ENCODE results near the gene CCDC127. TPM values are rescaled to one million over a fixed set of nuclear protein-coding genes. Genes with fewer than 3 reads are reported as not detected.

CCDC127 gene
- total RNA-seq, 2 donors from 2014 or later, result 2.7 to 7.8 TPM

DNA sequence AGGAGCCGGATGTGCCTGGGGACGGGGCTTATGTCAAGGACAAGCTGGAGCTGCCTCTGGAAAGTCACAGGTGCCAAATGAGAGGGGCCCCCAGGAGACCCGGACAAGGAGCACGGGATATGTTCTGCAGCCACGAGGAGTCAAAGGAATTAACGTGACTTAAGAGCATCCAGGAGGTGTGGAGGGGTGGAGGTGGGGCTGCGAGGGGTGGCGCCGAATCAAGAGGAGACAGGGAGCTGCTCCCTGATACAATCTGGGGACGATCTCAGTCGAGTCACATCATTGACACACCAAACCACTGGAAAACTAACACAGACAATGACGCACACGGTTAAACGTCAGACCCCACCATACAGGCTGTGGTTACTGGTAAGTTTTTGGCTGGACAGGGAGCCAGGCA lies 10.4 kb downstream of the CCDC127 start:
- no peak overlapping the region for H3K4me3 ChIP-seq
- TF ChIP-seq, protein P1, sequence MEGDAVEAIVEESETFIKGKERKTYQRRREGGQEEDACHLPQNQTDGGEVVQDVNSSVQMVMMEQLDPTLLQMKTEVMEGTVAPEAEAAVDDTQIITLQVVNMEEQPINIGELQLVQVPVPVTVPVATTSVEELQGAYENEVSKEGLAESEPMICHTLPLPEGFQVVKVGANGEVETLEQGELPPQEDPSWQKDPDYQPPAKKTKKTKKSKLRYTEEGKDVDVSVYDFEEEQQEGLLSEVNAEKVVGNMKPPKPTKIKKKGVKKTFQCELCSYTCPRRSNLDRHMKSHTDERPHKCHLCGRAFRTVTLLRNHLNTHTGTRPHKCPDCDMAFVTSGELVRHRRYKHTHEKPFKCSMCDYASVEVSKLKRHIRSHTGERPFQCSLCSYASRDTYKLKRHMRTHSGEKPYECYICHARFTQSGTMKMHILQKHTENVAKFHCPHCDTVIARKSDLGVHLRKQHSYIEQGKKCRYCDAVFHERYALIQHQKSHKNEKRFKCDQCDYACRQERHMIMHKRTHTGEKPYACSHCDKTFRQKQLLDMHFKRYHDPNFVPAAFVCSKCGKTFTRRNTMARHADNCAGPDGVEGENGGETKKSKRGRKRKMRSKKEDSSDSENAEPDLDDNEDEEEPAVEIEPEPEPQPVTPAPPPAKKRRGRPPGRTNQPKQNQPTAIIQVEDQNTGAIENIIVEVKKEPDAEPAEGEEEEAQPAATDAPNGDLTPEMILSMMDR (IDR thresholded peaks at IDR 0.05), result no peak
- peaks cover 16% of the 10 kb centered on the region for H3K36me3 ChIP-seq
- no peaks in the 10 kb centered on the region for H3K9me3 ChIP-seq
- H3K4me1 ChIP-seq (ENCODE audit: control insufficient read depth in 1 of 2, low read depth in 2 of 2), result no peaks in the 10 kb centered on the region
- H3K27me3 ChIP-seq (replicated peaks; ENCODE audit: insufficient read depth), result no peaks in the 10 kb centered on the region
- H3K27ac ChIP-seq, result no peak overlapping the region
- DNase-seq (ENCODE audit: low spot score) (no peak), ATAC-seq (ENCODE audit: insufficient number of reproducible peaks, low FRiP score, low read depth) (no peak)

DNA sequence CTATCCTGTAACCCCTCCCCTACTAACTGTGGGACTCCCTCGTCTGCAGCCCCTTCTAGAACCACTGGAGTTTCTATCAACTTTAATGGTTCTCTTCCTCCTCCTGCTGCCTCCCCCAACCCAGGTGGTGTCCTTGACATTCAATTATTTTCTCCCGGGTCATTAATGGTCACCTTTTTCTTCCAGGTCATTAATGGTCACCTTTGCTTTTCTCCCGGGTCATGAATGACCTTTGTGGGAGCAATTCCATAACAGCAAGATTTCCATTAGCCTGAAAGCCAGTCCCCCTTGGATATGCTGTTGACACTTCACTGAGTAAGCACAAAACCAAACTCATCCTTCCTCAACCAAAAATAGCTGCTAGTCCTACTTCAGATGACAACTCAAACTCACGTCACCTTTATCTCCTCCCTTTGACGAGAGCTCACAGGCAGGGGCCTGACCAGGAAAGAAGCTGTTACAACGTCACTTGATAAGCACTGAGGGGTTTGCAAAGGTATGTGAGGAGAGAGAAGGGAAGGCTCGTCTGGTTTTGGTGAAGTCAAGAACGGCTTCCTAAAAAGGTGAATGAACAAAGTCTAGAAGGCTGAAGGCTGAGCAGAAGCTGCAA lies 10.9 kb downstream of the CCDC127 start:
- Histone ChIP-seq H3K9me3 (no peaks in the 10 kb centered on the region), H3K4me3 (no peak overlapping the region), H3K36me3 (peaks cover 16% of the 10 kb centered on the region), H3K27me3 (replicated peaks; ENCODE audit: insufficient read depth) (no peaks in the 10 kb centered on the region), H3K4me1 (ENCODE audit: control insufficient read depth in 1 of 2, low read depth in 2 of 2) (no peaks in the 10 kb centered on the region), H3K27ac (no peak overlapping the region)
- no peak for DNase-seq (ENCODE audit: low spot score)
- TF ChIP-seq, protein P1 (IDR thresholded peaks at IDR 0.05), result no peak
- no peak for ATAC-seq (ENCODE audit: insufficient number of reproducible peaks, low FRiP score, low read depth)

DNA sequence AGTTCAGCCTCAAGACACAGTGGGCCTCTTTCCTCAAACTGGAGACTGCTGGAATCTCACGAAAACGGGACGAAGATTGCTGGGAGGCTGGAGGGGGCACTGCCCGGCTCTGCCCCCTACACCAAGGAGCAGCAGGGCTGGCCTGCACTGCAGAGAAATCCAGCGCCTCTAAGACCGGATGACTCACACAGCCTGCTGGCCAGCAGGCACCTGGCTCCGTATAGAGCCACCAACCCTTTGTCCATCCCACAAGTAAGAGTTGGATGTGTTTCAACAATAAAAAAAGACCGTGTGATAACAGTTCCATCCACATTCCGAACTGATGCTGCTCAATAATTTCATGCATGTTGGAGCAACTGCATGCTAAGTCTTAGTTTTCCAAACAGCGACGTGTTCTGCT lies 11.5 kb downstream of the CCDC127 start:
- Histone ChIP-seq H3K27me3 (replicated peaks; ENCODE audit: insufficient read depth) (no peaks in the 10 kb centered on the region), H3K27ac (no peak overlapping the region), H3K36me3 (peaks cover 16% of the 10 kb centered on the region), H3K4me1 (ENCODE audit: control insufficient read depth in 1 of 2, low read depth in 2 of 2) (no peaks in the 10 kb centered on the region), H3K4me3 (no peak overlapping the region), H3K9me3 (no peaks in the 10 kb centered on the region)
- ATAC-seq (ENCODE audit: insufficient number of reproducible peaks, low FRiP score, low read depth) (no peak), DNase-seq (ENCODE audit: low spot score) (no peak)
- TF ChIP-seq, protein P1 (IDR thresholded peaks at IDR 0.05), result no peak

DNA sequence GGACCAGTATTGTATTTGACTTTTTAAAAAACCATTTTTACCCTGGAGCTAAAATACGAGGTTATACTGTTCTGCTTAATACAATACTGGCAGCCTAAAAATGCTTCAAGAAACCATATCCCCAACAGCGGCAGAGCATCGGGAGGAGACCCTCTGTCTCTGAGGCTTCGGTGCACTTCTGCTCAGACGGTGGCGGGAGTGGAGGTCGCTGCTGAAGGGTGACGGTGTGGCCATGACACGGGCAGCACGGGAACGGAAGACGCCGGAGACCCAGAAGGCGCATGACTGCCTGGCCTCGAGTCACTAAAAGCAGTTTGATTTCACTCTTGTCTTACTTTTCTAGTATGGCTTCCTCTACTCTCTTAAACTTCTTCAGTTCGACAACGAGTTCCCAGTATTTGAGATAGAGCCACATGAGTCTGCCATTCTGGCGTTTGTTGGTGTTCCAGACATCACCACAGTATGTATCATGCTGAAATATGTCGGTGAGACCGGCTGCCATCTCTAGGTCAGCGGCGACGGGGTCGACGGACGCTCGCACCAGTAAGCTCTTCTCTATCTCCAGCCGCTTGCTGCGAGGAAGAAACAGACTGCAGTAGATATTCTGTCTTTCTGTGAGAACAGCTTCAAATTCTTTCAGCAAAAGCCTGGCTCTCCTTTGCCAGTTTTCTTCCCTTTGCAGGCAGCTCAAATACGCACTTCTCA lies 12.8 kb downstream of the CCDC127 start:
- H3K36me3 ChIP-seq, result peaks cover 16% of the 10 kb centered on the region
- H3K27me3 ChIP-seq (replicated peaks; ENCODE audit: insufficient read depth), result no peaks in the 10 kb centered on the region
- ATAC-seq (ENCODE audit: insufficient number of reproducible peaks, low FRiP score, low read depth), result no peak
- TF ChIP-seq, protein P1 (IDR thresholded peaks at IDR 0.05), result no peak
- H3K27ac ChIP-seq, result no peak overlapping the region
- no peaks in the 10 kb centered on the region for H3K4me1 ChIP-seq (ENCODE audit: control insufficient read depth in 1 of 2, low read depth in 2 of 2)
- DNase-seq (ENCODE audit: low spot score), result no peak
- no peak overlapping the region for H3K4me3 ChIP-seq
- H3K9me3 ChIP-seq, result no peaks in the 10 kb centered on the region

DNA sequence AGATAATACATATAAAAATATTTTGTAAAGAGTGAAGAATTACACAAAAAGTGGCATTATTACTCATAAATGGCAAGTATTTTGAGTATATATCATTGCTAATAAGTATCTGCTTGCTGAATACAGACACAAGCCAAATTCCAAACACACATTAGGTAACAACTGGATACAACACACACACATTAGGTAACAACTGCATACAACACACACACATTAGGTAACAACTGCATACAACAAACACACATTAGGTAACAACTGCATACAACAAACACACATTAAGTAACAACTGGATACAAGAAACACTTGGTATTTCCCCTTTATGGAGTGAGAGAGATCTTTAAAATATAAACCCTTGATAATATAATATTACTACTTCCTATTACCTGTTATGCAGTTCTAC lies 13.5 kb downstream of the CCDC127 start:
- no peaks in the 10 kb centered on the region for H3K9me3 ChIP-seq
- peaks cover 16% of the 10 kb centered on the region for H3K36me3 ChIP-seq
- no peaks in the 10 kb centered on the region for H3K4me1 ChIP-seq (ENCODE audit: control insufficient read depth in 1 of 2, low read depth in 2 of 2)
- ATAC-seq (ENCODE audit: insufficient number of reproducible peaks, low FRiP score, low read depth) (no peak), DNase-seq (ENCODE audit: low spot score) (no peak)
- H3K27ac ChIP-seq, result no peak overlapping the region
- TF ChIP-seq, protein P1 (IDR thresholded peaks at IDR 0.05), result no peak
- H3K27me3 ChIP-seq (replicated peaks; ENCODE audit: insufficient read depth), result no peaks in the 10 kb centered on the region
- no peak overlapping the region for H3K4me3 ChIP-seq
